Hepatic stellate cell (primary cell): ENCODE data around the gene AANAT.

Experiments
- DNase-seq: peaks from one replicate; pipeline ENCODE4 v3.0.0; 2011; ENCODE audit warnings: low spot score

Gene AANAT

GRCh38 chr17:76490112-76490710 is 22.8 kb downstream of the AANAT start:
- DNase-seq = no peak

GRCh38 chr17:76491271-76492122 is 24.1 kb downstream of the AANAT start:
- no peak for DNase-seq

- DNase-seq = no peak
Observed at GRCh38 chr17:76492123-76492988, 25.0 kb downstream of the AANAT start.

GRCh38 chr17:76492989-76493501 is 25.6 kb downstream of the AANAT start:
- DNase-seq = peak; percentile 88

GRCh38 chr17:76493505-76494167 is 26.2 kb downstream of the AANAT start:
- DNase-seq = no peak

GRCh38 chr17:76495663-76496400 is 28.4 kb downstream of the AANAT start:
- no peak for DNase-seq

- no peak for DNase-seq
Observed at GRCh38 chr17:76496464-76496863, 29.1 kb downstream of the AANAT start.

GRCh38 chr17:76497699-76497978 is 30.2 kb downstream of the AANAT start:
- DNase-seq = no peak

- DNase-seq = peak; percentile 93
Observed at GRCh38 chr17:76497979-76498875, 30.8 kb downstream of the AANAT start.

GRCh38 chr17:76498876-76499251 is 31.5 kb downstream of the AANAT start:
- DNase-seq = no peak

GRCh38 chr17:76499267-76499667 is 31.9 kb downstream of the AANAT start:
- DNase-seq = no peak

GRCh38 chr17:76500074-76500746 is 32.8 kb downstream of the AANAT start:
- no peak for DNase-seq

GRCh38 chr17:76500747-76501017 is 33.3 kb downstream of the AANAT start:
- no peak for DNase-seq

- no peak for DNase-seq
Observed at GRCh38 chr17:76501018-76501826, 33.8 kb downstream of the AANAT start, which contains the start of gene RHBDF2. TSS of gene RHBDF2 (minus strand) at chr17:76501423. CDS start at chr17:76481524, 19,899 bp downstream.

- DNase-seq = no peak
Observed at GRCh38 chr17:76501827-76502307, 34.5 kb downstream of the AANAT start.

- DNase-seq = no peak
Observed at GRCh38 chr17:76502341-76503211, 35.2 kb downstream of the AANAT start.

GRCh38 chr17:76504117-76504516 is 36.7 kb downstream of the AANAT start:
- DNase-seq = no peak
